Stimulated activated CD4-positive, alpha-beta T cell treated with anti-CD3 and anti-CD28 coated beads, TNF-alpha, amount 100 ng/mL, for 4 hours (primary cell): ENCODE measurements around the gene MEST.
"Not testable (repeated sequence)": the region's sequence is repeated elsewhere in the genome, so short reads cannot be mapped to it uniquely, and the experiment has no call there.

Experiments used
- DNase-seq, 3 experiments: peaks; one replicate each; pipeline ENCODE4 v3.0.0-alpha.2; 2020; ENCODE audit warnings: low read depth in 3 of 3

The MEST gene, protein sequence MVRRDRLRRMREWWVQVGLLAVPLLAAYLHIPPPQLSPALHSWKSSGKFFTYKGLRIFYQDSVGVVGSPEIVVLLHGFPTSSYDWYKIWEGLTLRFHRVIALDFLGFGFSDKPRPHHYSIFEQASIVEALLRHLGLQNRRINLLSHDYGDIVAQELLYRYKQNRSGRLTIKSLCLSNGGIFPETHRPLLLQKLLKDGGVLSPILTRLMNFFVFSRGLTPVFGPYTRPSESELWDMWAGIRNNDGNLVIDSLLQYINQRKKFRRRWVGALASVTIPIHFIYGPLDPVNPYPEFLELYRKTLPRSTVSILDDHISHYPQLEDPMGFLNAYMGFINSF

GRCh38 chr7:130491841-130492522 is at the start of gene MEST:
Gene MEST, plus strand, starts transcription at chr7:130492085. Its CDS starts 229 bp downstream, at chr7:130492314.
- no peak for DNase-seq

DNA sequence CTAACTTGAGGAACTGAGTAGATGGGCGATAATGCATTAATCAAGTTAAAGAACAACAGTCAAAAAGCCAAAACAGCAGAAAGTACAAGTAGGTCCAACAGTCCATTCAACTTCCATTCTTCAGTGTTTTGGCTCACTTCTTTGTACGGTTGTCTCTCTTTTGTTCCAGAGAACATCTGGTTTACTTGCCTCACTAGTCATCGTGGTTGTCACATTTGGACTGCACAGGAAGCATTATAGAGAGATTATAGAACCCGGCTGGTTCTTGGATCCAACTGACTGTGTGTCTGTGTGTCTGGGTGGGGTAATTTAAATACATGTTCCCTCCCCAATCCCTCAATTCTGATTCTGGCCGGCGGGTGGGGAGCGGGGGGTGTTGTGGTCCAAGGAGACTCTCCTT is 49.3 kb upstream of the MEST start:
- DNase-seq: no peak

DNA sequence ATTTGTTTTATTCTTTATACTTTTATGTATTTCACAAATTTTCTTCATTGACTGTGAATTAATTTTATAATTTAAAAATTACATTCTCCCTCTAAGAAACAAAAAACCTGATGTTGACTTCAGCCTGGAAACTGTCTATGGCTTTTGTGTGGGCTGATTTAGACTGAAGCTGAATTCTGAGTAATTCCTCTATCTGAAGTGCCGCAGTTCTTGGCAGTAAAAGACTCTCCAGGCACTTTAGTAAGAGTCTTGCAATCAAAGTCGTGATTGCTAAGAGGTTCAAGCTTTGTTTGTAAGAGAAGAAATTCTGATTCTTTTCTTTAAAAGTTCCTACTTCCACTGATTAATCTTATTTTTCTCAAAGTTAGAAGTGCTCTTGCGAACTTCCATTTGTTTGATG is 47.7 kb upstream of the MEST start:
- no peak for DNase-seq

DNA sequence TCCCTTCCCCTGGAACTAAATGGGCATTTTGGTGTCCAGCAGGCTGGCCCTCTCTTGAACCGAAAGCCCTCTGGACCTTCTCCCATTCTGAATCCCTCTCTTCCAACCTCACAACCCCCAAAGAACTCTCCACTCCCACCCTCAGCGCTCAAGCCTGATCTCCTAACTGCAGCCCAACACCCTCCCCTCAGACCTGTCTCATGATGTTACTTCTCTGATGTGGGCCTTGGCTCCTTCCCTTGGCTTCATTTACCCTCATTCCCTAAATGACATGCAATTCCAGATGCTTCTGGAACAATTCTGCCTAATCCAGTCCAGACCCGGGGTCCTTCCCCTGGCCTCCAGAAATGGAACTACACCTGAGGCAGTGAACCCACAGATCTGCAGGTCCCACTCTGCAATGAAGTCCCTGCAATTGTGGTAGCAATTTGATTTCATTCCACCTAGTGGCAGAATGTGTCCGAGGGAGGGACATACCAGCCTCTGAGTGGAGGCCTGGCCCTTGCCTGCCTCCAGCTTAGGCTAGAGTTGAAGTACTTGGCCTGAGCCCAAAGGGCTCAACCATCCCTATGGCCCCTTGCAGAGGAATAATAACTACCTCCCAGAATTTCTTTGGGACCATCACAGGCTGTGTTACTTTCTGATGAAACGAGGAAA is 47.0 kb upstream of the MEST start:
- DNase-seq: no peak

- no peak for DNase-seq
Observed at GRCh38 chr7:130446259-130446658, 45.6 kb upstream of the MEST start.

DNA sequence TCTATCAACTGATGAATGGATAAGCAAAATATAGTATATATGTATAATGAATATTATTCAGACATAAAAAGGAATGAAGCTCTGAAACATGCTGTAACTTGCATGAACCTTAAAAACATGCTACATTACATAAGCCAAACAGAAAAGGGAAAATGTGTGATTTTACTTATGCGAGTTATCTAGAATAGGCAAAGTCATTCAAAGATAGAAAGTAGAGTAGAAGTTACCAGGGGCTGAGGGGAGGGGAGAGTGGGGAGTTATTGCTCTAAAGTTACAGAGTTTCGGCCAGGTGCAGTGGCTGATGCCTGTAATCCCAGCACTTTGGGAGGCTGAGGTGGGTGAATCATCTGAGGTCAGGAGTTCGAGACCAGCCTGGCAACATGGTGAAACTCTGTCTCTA is 40.5 kb upstream of the MEST start:
- not testable (repeated sequence) for DNase-seq

GRCh38 chr7:130452951-130453350 is 38.9 kb upstream of the MEST start:
- DNase-seq: no peak

DNA sequence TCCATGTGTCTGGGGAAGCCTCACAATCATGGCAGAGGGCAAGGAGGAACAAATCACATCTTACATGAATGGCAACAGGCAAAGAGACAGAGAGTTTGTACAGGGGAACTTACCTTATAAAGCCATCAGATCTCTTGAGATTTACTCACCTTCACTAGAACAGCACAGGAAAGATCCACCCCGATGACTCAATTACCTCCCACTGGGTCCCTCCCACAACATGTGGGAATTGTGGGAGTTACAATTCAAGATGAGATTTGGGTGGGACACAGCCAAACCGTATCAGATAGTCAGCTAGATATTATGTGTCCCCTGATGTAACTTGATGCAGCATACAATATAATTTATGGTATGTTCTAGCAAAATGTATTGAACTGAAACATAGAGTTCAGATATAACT is 36.9 kb upstream of the MEST start:
- DNase-seq: no peak

DNA sequence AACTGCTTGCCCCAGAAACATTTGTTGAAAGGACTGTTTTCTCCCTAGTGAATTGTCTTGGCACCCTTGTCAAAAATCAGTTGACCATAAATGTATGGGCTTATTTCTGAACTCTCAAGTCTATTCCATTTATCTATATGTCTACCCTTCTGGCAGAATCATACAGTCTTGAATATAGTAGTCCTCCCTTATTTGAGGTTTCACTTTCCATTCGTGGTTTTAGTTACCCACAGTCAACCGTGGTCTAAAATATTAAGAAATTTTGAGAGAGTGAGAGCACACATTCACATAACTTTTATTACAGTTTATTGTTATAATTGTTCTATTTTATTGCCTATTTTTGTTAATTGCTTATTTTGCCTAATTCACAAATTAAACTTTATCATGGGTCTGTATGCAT is 33.6 kb upstream of the MEST start:
- DNase-seq: no peak

- no peak for DNase-seq
Observed at GRCh38 chr7:130461272-130461671, 30.6 kb upstream of the MEST start.

DNA sequence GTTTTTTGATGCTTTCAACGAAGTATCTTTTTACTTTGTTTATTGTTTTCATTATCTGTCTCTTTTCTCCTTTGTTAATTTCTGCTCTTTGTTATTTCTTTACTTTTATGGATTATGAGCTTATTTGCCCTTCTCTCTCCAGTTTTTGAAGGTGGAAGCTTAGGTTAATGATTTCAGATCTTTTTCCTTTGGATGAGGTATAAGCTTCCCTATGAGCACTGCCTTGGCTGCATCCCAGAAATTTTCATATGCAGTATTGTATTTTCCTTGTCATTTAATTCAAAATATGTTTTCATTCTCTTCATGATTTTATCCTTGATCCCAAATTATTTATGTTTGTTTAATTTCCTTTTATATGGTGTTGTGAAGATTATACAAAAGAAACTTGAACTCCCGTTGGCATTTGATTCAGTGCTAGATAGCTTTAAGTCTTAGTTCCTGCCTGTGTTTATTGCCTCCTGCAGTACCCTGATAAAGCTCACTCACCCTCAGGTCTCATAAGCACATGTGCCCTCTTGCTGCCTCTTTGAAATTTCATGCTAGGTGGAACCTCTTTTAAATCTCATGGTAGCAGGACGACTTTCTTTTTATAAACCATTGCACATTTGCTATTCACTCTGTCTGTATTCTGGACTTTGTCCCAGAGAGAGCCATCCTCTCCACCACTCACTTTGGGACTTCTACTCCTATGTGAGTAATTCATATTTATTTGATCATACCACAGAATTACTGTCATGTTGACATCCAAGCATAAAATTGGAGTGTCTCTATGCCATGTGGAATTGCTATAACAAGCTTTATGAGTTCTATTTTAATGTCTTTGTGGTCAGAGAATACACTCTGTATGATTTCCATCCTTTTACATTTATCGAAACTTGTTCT is 28.1 kb upstream of the MEST start:
- DNase-seq: no peak

GRCh38 chr7:130468612-130469011 is 23.3 kb upstream of the MEST start:
- no peak for DNase-seq

GRCh38 chr7:130471974-130472373 is 19.9 kb upstream of the MEST start:
- no peak for DNase-seq

DNA sequence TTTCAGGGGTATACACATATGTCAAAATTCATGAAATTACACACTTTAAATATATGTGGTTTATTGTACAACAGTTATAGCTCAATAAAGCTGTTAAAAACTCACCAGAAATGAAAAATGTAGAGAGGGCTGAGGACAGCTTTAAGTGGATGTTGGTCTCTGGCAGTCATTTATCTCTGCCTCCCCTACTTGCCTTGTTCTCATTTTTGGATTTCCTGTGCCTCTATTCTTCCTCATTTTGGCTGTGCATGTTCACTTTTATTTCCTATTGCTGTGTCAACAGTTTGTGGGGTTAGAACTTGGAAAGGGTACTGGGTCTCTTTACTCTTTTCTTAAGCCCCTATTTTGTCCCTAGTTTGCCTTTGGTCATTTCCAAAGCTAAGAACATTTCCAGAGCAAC is 18.6 kb upstream of the MEST start:
- no peak for DNase-seq

DNA sequence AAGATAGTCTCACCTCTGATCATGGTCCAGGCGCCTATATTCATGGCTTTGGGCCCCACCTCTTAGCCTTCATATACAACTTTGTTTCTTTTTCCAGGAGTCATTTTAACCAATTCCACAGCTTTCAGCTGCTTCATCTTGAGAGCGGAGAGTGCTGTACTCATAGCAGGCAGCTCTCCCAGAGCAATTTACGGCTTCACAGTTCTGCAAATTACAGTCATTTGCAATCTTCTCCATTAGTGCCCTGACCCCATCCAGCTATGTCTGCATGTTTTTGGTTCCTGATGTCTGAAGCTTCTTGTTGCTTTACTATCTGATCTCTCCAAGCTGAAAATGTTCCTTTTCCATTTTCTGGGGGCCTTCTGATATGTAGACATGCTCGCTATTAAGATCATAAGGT is 18.0 kb upstream of the MEST start:
- DNase-seq: no peak

DNA sequence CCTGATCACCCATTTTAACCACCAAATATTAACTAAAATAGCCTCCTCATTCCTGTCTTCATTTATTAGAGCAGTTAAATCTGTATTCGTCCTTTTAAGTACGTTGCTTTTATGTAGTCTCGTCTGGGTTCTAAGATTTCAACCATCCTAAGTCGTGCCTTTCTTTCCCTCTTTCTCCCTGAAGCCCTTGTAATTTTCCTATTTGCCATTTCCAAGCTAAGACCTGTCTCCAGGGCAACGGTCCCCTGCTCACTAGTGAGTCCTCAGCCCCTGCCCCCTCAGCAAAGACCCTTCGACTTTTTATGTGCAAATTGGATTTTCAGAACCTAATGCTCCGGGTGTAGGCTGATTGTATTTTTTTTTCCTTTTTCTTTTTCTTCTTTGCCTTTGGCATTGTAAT is 16.1 kb upstream of the MEST start:
- DNase-seq: no peak

DNA sequence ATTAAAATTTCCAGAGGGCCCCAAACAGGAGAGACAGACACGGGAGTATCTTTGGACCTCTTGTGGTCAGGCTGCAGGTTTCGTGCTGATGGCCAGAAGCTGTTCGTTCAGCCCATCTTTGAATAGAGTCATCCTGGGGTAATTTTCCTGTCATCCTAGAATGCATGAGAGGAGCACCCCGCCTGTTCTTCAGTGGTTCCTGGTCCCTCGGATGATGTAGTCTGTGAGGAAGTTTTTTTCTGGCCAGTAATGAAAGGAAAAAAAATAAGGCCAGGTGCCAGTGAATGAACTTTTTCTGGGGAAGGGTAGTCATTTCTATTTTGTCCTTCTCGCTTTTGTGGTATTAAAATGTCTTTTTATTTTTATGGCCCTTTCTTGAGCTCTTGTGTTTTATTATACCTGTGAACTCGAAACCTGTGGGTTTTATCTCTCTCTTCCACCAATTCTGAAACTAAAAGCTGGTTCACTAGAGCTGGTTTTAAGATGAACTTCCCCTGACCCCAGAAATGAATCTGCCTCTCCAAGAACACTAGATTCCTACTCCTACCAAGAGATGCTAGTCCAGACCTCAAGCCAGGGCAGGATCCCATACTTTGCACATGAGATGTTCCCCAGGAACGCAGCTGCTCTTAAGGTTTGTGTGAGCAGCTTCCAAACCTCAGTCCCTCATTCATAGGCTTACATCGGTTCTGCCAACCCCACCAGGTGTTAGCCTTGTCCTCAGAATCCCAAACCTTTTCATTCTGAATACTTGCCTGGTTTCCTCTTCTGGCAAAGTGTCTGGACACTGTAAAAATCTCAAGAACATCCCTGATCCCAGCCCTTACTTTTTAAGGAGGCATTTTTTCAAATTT is 15.4 kb upstream of the MEST start:
- no peak for DNase-seq

- no peak for DNase-seq
Observed at GRCh38 chr7:130478991-130479390, 12.9 kb upstream of the MEST start.

- no peak for DNase-seq
Observed at GRCh38 chr7:130479716-130480400, 12.0 kb upstream of the MEST start.

DNA sequence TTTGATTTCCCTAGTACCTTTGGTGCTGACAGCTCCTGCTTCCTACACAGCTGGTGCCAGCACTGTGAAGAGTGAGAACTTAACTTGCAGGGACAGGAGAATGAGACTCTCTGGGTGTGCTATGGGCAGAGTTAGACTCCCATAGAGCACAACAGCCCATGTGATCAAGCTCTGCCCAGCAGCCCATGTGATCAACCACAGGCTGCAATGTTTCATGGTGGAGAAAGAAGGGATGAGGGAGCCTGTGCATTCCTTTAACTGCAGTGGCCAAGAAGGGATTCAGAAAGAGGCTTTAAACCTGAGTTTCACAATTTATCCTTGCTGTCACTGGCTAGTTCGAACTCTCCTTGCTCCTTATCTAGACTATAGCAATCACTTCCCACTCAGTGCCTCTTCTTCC is 10.0 kb upstream of the MEST start:
- no peak for DNase-seq

DNA sequence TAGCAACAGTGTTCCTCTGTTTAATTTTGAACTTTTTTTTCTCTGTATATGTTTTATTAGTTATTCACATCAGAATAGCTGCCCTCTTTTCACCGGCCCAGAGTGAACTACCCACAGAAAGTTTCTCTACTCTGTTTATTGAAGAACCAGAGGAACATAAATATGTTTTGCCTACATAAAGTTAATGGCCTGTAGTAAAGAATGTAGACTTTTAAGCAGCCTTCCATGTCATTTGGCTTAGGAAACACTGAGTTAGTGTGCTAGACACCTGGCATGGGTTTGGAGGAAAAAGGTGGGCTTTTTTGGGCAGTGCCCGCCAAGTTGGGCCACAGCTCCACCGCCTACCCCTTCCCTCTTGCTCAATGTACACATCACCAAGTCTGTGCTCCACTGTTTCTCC is 8.9 kb upstream of the MEST start:
- DNase-seq: no peak
